HG02763 (cell line): ENCODE measurements around the gene RABGAP1.

ENCODE experiments used
- ATAC-seq: cut with Tn5 transposase; IDR thresholded peaks from one replicate; pipeline ENCODE4 v1.9.1; 2021; ENCODE audit warnings: mild to moderate bottlenecking, moderate library complexity; ENCODE audit not compliant: unreplicated experiment

The RABGAP1 gene

GRCh38 chr9:123149067-123149466 is 208.2 kb downstream of the RABGAP1 start:
- no peak for ATAC-seq

- ATAC-seq, result no peak
Observed at GRCh38 chr9:123150708-123151503, 210.1 kb downstream of the RABGAP1 start.
